Measurements from ENCODE around the gene LINGO1.

Gene LINGO1

DNA sequence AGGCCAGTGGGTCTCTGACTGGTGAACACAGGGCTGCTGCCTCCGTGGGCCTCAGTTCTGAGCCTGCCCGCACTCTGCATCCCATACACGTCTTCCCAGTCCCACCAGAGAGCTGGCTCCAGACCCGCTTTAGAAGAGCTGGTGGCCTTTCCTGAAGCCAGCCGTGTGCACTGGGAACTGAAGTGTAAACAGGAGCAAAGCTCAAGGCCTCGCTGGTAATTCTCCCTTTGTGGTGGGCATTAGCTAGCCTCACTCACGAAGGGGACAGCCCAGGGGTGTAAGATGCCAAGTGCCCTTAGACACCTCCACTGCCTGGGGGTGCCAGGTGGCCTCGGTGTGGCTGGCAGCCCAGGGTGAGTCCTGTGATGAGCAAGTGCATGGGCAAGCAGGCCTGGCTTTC is 12.9 kb upstream of the LINGO1 start:
- Histone ChIP-seq H3K27ac (replicated peaks; ENCODE audit: low read length) (no peak overlapping the region), H2AK5ac (ENCODE audit: low read depth, low read length) (no peak overlapping the region), H2BK120ac (ENCODE audit: low read depth, low read length) (peak overlapping the region; percentile 24), H3K14ac (ENCODE audit: low read length) (no peak overlapping the region), H3K4me2 (ENCODE audit: insufficient read depth, low read length, poor library complexity, severe bottlenecking) (no peak overlapping the region), H3K79me1 (ENCODE audit: low read depth, low read length) (no peaks in the 10 kb centered on the region), H2AFZ (ENCODE audit: low read length) (no peak overlapping the region), H2BK5ac (ENCODE audit: low read length) (no peak overlapping the region), H3K9ac (ENCODE audit: low read depth, low read length, poor library complexity) (no peak overlapping the region), H3K9me3 (replicated peaks in 1 of 2; ENCODE audit: control insufficient read depth in 2 of 2, insufficient read depth in 1 of 2, low read depth in 1 of 2, low read length in 2 of 2) (peaks cover 0 to 1% of the 10 kb centered on the region in 2 donors), H3K36me3 (replicated peaks in 1 of 2; ENCODE audit: control insufficient read depth in 2 of 2, insufficient read depth in 2 of 2, low read length in 2 of 2) (no peaks in the 10 kb centered on the region), H4K8ac (ENCODE audit: low read depth, low read length) (no peak overlapping the region), H4K91ac (ENCODE audit: low read depth, low read length, poor library complexity) (no peak overlapping the region), H2BK12ac (ENCODE audit: low read length) (no peak overlapping the region), H3K4me1 (ENCODE audit: control insufficient read depth in 2 of 2, insufficient read depth in 1 of 2, low read depth in 1 of 2, low read length in 2 of 2) (peaks cover 2 to 3% of the 10 kb centered on the region in 2 donors), H3K23ac (ENCODE audit: low read depth, low read length, poor library complexity) (no peak overlapping the region), H3K18ac (ENCODE audit: low read length) (no peak overlapping the region), H3K4ac (ENCODE audit: low read length) (no peak overlapping the region), H3K27me3 (ENCODE audit: control insufficient read depth in 3 of 3, insufficient read depth in 3 of 3, low read depth in 1 of 3, low read length in 3 of 3) (peaks cover 0 to 55% (median 0%) of the 10 kb centered on the region in 3 experiments), H3K4me3 (ENCODE audit: low read length in 2 of 2) (no peak overlapping the region), H2BK15ac (ENCODE audit: low read length) (no peak overlapping the region)
- no CpG with 5 or more reads among the region's 8 CpGs for WGBS, 2 donors (ENCODE audit: extremely low coverage in 2 of 2, insufficient read length in 2 of 2, insufficient replicate concordance in 1 of 2)
- no peak for DNase-seq (ENCODE audit: low spot score)

DNA sequence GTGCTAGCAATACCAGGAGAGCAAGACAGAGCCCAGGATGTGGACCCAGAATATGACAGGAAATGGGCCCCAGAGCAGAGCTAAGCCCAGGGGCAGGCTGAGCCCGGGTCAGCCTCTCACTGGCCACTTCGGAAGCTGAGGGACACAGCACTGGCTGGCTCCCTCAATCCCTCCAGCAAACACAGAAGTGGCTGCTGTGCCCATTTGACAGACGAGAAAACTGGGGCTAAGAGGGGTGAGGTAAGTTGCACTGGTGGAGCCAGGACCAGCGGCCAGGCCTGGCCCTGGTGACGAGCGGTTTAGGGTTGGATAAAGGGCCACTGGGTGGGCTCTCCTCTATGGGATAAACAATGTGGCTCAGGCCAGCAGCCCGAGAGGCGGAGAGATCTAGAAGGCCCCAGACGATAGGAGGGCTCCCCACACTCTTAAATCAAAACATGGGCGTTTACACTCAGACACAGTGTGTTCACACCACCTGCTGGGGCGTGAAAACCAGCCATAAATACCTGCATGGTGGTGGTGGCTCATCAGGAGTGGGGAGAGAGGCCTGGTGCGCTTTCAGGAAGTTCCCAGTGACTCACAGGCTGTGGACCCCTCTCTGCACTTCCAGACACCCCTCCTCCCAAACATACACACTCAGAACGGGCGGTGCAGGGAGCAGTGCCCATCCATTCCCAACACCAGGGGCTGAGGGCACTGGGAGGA is 12.0 kb upstream of the LINGO1 start:
- no peak overlapping the region for H3K4me2 ChIP-seq (ENCODE audit: insufficient read depth, low read length, poor library complexity, severe bottlenecking)
- H3K4me1 ChIP-seq (ENCODE audit: control insufficient read depth in 2 of 2, insufficient read depth in 1 of 2, low read depth in 1 of 2, low read length in 2 of 2): no peaks in the 10 kb centered on the region
- peaks cover 0 to 1% of the 10 kb centered on the region in 2 donors for H3K9me3 ChIP-seq (replicated peaks in 1 of 2; ENCODE audit: control insufficient read depth in 2 of 2, insufficient read depth in 1 of 2, low read depth in 1 of 2, low read length in 2 of 2)
- no peak overlapping the region for H3K4me3 ChIP-seq (ENCODE audit: low read length in 2 of 2)
- no peak overlapping the region for H2BK15ac ChIP-seq (ENCODE audit: low read length)
- no peak overlapping the region for H3K27ac ChIP-seq (replicated peaks; ENCODE audit: low read length)
- peaks cover 0 to 60% (median 0%) of the 10 kb centered on the region in 3 experiments for H3K27me3 ChIP-seq (ENCODE audit: control insufficient read depth in 3 of 3, insufficient read depth in 3 of 3, low read depth in 1 of 3, low read length in 3 of 3)
- no peak overlapping the region for H2AFZ ChIP-seq (ENCODE audit: low read length)
- H2AK5ac ChIP-seq (ENCODE audit: low read depth, low read length): peak overlapping the region; percentile 17
- H2BK120ac ChIP-seq (ENCODE audit: low read depth, low read length): peak overlapping the region; percentile 24
- WGBS, 2 donors (ENCODE audit: extremely low coverage in 2 of 2, insufficient read length in 2 of 2, insufficient replicate concordance in 1 of 2): no CpG with 5 or more reads among the region's 14 CpGs
- peak overlapping the region; percentile 13 for H2BK5ac ChIP-seq (ENCODE audit: low read length)
- H4K8ac ChIP-seq (ENCODE audit: low read depth, low read length): no peak overlapping the region
- H3K9ac ChIP-seq (ENCODE audit: low read depth, low read length, poor library complexity): no peak overlapping the region
- no peak for DNase-seq (ENCODE audit: low spot score)
- H3K18ac ChIP-seq (ENCODE audit: low read length): peak overlapping the region; percentile 45
- H3K4ac ChIP-seq (ENCODE audit: low read length): no peak overlapping the region
- H4K91ac ChIP-seq (ENCODE audit: low read depth, low read length, poor library complexity): no peak overlapping the region
- H3K23ac ChIP-seq (ENCODE audit: low read depth, low read length, poor library complexity): peak overlapping the region; percentile 76
- H3K79me1 ChIP-seq (ENCODE audit: low read depth, low read length): no peaks in the 10 kb centered on the region
- no peaks in the 10 kb centered on the region for H3K36me3 ChIP-seq (replicated peaks in 1 of 2; ENCODE audit: control insufficient read depth in 2 of 2, insufficient read depth in 2 of 2, low read length in 2 of 2)
- no peak overlapping the region for H3K14ac ChIP-seq (ENCODE audit: low read length)
- H2BK12ac ChIP-seq (ENCODE audit: low read length): no peak overlapping the region

DNA sequence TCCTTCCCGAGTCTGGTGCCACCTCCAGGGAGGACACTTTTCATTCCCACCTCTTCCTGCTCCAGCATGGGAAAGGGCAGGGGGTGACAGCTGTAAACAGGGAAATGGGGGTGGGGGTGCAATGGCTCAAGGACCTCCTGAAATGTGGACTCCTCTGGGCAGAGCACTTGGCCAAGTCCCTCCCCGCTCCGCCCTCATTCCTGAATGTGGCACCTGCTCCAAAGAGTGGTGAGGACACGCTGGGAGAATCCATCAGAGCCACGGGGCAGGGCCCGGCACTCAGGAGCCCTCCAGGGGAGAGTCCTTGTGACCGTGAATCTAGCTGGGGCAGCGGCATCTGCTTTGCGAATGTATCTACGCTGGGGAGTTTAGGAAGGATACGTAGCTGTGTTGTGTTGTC is 11.1 kb upstream of the LINGO1 start:
- WGBS, 2 donors (ENCODE audit: extremely low coverage in 2 of 2, insufficient read length in 2 of 2, insufficient replicate concordance in 1 of 2): no CpG with 5 or more reads among the region's 11 CpGs
- Histone ChIP-seq H3K4ac (ENCODE audit: low read length) (no peak overlapping the region), H2BK5ac (ENCODE audit: low read length) (no peak overlapping the region), H3K14ac (ENCODE audit: low read length) (no peak overlapping the region), H3K27me3 (ENCODE audit: control insufficient read depth in 3 of 3, insufficient read depth in 3 of 3, low read depth in 1 of 3, low read length in 3 of 3) (peaks cover 0 to 60% (median 0%) of the 10 kb centered on the region in 3 experiments), H3K4me2 (ENCODE audit: insufficient read depth, low read length, poor library complexity, severe bottlenecking) (no peak overlapping the region), H3K18ac (ENCODE audit: low read length) (peak overlapping the region; percentile 11), H3K36me3 (replicated peaks in 1 of 2; ENCODE audit: control insufficient read depth in 2 of 2, insufficient read depth in 2 of 2, low read length in 2 of 2) (no peaks in the 10 kb centered on the region), H2BK15ac (ENCODE audit: low read length) (no peak overlapping the region), H4K91ac (ENCODE audit: low read depth, low read length, poor library complexity) (peak overlapping the region; percentile 6), H2AFZ (ENCODE audit: low read length) (no peak overlapping the region), H3K27ac (replicated peaks; ENCODE audit: low read length) (no peak overlapping the region), H3K23ac (ENCODE audit: low read depth, low read length, poor library complexity) (no peak overlapping the region), H2BK12ac (ENCODE audit: low read length) (peak overlapping the region; percentile 44), H3K4me1 (ENCODE audit: control insufficient read depth in 2 of 2, insufficient read depth in 1 of 2, low read depth in 1 of 2, low read length in 2 of 2) (no peaks in the 10 kb centered on the region), H3K79me1 (ENCODE audit: low read depth, low read length) (no peaks in the 10 kb centered on the region), H2BK120ac (ENCODE audit: low read depth, low read length) (no peak overlapping the region), H4K8ac (ENCODE audit: low read depth, low read length) (no peak overlapping the region), H2AK5ac (ENCODE audit: low read depth, low read length) (peak overlapping the region; percentile 56), H3K9ac (ENCODE audit: low read depth, low read length, poor library complexity) (peak overlapping the region; percentile 21), H3K9me3 (replicated peaks in 1 of 2; ENCODE audit: control insufficient read depth in 2 of 2, insufficient read depth in 1 of 2, low read depth in 1 of 2, low read length in 2 of 2) (peaks cover 0 to 1% of the 10 kb centered on the region in 2 donors), H3K4me3 (ENCODE audit: low read length in 2 of 2) (no peak overlapping the region)
- DNase-seq (ENCODE audit: low spot score): no peak

DNA sequence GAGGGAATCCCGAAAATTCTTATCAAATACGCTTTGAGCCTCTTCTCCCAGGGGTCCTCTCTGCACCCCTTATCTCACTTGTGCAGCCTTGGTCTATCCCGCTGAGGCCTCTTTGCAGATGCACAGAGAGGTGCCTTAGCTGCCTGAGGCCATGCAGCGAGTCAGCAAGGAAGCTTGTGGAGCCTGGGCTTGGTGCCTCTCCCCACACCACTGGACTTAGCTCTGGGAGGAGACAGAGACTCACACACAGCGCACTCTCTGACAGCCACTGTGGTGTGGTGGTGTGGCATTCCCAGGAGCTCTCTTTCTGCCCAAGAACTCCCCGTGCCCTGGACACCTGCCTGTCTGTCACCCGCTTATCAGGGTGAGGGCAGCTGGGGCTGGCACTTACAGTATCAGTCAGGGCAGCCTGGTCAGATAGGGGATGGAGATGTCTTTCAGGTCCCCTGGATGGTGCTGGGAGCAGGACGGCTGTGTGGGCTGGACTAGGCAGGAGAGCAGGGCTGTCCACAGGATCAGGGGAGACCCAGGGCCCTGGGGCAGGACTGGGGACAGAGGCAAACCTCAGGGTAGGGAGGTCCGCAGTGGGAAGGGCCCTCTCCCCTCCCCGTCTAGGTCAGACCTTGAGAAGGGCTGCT is 10.2 kb upstream of the LINGO1 start:
- peaks cover 0 to 60% (median 0%) of the 10 kb centered on the region in 3 experiments for H3K27me3 ChIP-seq (ENCODE audit: control insufficient read depth in 3 of 3, insufficient read depth in 3 of 3, low read depth in 1 of 3, low read length in 3 of 3)
- peak overlapping the region; percentile 56 for H2AK5ac ChIP-seq (ENCODE audit: low read depth, low read length)
- H3K9ac ChIP-seq (ENCODE audit: low read depth, low read length, poor library complexity): peak overlapping the region; percentile 67
- no peak overlapping the region for H2AFZ ChIP-seq (ENCODE audit: low read length)
- WGBS, 2 donors (ENCODE audit: extremely low coverage in 2 of 2, insufficient read length in 2 of 2, insufficient replicate concordance in 1 of 2): no CpG with 5 or more reads among the region's 10 CpGs
- no peak overlapping the region for H4K8ac ChIP-seq (ENCODE audit: low read depth, low read length)
- no peak overlapping the region for H2BK5ac ChIP-seq (ENCODE audit: low read length)
- peak overlapping the region; percentile 9 for H3K14ac ChIP-seq (ENCODE audit: low read length)
- no peak overlapping the region for H2BK12ac ChIP-seq (ENCODE audit: low read length)
- no peak overlapping the region for H3K4me2 ChIP-seq (ENCODE audit: insufficient read depth, low read length, poor library complexity, severe bottlenecking)
- no peak overlapping the region for H4K91ac ChIP-seq (ENCODE audit: low read depth, low read length, poor library complexity)
- peak overlapping the region; percentile 31 for H2BK15ac ChIP-seq (ENCODE audit: low read length)
- H3K79me1 ChIP-seq (ENCODE audit: low read depth, low read length): no peaks in the 10 kb centered on the region
- H3K9me3 ChIP-seq (replicated peaks in 1 of 2; ENCODE audit: control insufficient read depth in 2 of 2, insufficient read depth in 1 of 2, low read depth in 1 of 2, low read length in 2 of 2): no peaks in the 10 kb centered on the region
- H3K18ac ChIP-seq (ENCODE audit: low read length): no peak overlapping the region
- no peak overlapping the region for H3K4ac ChIP-seq (ENCODE audit: low read length)
- no peak for DNase-seq (ENCODE audit: low spot score)
- no peak overlapping the region for H2BK120ac ChIP-seq (ENCODE audit: low read depth, low read length)
- H3K36me3 ChIP-seq (replicated peaks in 1 of 2; ENCODE audit: control insufficient read depth in 2 of 2, insufficient read depth in 2 of 2, low read length in 2 of 2): no peaks in the 10 kb centered on the region
- H3K23ac ChIP-seq (ENCODE audit: low read depth, low read length, poor library complexity): peak overlapping the region; percentile 29
- no peak overlapping the region for H3K27ac ChIP-seq (replicated peaks; ENCODE audit: low read length)
- H3K4me3 ChIP-seq (ENCODE audit: low read length in 2 of 2): no peak overlapping the region
- no peaks in the 10 kb centered on the region for H3K4me1 ChIP-seq (ENCODE audit: control insufficient read depth in 2 of 2, insufficient read depth in 1 of 2, low read depth in 1 of 2, low read length in 2 of 2)

All from neuronal stem cell (in vitro differentiated cells).